Mononuclear cell (primary cell): Measurements from ENCODE around the gene UGGT2. TPM values are rescaled to one million over a fixed set of nuclear protein-coding genes. Genes with fewer than 3 reads are reported as not detected.

Experiments used
- H3K27me3 ChIP-seq: 2 replicates; pipeline ENCODE4 v1.6.0; 2011; ENCODE audit warnings: low read length, control low read depth; ENCODE audit not compliant: insufficient read depth
- H3K4me1 ChIP-seq: 2 replicates; pipeline ENCODE4 v1.5.1; 2011; ENCODE audit warnings: mild to moderate bottlenecking, low read length, control low read depth; ENCODE audit not compliant: insufficient read depth
- H3K4me3 ChIP-seq: 2 replicates; pipeline ENCODE4 v1.5.1; 2011; ENCODE audit warnings: mild to moderate bottlenecking, low read length, moderate library complexity
- H3K9me3 ChIP-seq: 2 replicates; pipeline ENCODE4 v1.5.1; 2011; ENCODE audit warnings: low read depth, mild to moderate bottlenecking, control low read depth, low read length
- total RNA-seq: library from RNA; depleted of rRNA; stranded (reverse); fragments of >200 nt; gene quantifications from one replicate; pipeline ENCODE4 v1.2.3, GENCODE V29; 2012

The UGGT2 gene
- total RNA-seq, 1 donor, result 4.3 TPM

DNA sequence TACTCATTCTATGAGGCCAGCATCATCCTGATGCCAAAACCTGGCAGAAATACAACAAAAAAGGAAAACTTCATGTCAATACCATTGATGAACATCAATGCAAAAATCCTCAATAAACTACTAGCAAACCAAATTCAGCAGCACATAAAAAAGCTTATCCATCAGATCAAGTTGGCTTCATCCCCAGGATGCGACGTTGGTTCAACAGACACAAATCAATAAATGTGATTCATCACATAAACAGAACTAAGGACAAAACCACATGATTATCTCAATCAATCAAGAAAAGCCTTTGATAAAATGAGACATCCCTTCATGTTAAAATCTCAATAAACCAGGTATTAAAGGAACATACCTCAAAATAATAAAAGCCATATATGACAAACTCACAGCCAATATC is 134.3 kb downstream of the UGGT2 start:
- no peaks in the 10 kb centered on the region for H3K9me3 ChIP-seq
- no peaks in the 10 kb centered on the region for H3K27me3 ChIP-seq
- no peaks in the 10 kb centered on the region for H3K4me1 ChIP-seq
- H3K4me3 ChIP-seq, result no peak overlapping the region

DNA sequence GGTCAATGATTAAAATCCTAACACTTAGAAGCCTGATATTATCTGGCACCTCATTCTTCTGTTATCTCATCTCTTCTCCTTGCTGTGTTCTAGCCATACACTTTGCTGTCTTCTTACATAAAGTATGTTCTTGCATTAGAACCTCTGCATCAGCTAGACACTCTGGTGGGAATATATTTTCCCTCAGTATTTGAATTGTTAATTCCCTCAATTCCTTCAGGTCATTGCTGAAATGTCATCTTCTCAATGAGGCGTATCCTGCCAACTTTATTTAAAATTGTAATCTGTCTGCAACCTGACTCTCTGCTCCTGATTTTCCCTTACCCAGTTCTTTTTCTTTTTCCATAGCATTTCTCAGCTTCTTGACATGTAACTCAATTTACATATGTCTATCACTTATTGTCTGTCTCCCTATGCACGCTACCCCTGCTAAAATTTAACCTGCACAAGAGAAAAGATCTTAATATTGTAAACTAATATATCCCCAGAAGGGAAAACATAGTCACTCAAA is 138.2 kb downstream of the UGGT2 start:
- H3K4me1 ChIP-seq, result no peaks in the 10 kb centered on the region
- no peaks in the 10 kb centered on the region for H3K27me3 ChIP-seq
- H3K4me3 ChIP-seq, result no peak overlapping the region
- no peaks in the 10 kb centered on the region for H3K9me3 ChIP-seq

DNA sequence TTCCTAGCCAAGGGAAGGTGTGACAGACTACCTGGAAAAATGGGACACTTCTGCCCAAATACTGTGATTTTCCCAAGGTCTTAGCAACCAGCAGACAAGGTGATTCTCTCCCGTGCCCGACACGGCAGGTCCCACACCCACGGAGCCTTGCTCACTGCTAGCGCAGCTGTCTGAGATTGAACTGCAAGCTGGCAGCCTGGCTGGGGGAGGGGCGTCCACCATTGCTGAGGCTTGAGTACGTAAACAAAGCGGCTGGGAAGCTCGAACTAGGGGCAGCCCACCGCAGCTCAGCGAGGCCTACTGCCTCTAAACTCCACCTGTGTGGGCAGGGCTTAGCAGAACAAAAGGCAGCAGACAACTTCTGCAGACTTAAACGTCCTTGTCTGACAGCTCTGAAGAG is 146.2 kb downstream of the UGGT2 start:
- Histone ChIP-seq H3K9me3 (no peaks in the 10 kb centered on the region), H3K4me1 (no peaks in the 10 kb centered on the region), H3K27me3 (no peaks in the 10 kb centered on the region), H3K4me3 (no peak overlapping the region)

DNA sequence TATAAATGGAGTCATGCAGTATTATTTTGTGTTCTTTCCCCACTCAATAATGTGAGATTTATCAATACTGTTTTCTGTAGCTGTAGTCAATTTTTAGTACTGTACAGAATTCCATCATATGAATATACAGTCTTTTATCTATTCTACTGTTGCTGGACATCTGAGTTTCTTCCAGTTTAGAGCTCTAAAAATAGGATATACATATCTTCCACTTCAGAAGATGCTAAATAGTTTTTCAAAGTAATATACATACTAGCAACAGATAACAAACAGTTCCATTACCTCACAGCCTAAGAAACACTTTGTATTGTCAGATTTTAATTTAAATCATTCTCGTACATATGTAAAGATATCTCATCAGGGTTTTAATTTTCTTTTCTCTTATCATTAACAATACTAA is 149.6 kb downstream of the UGGT2 start:
- Histone ChIP-seq H3K9me3 (no peaks in the 10 kb centered on the region), H3K4me1 (no peaks in the 10 kb centered on the region), H3K4me3 (no peak overlapping the region), H3K27me3 (no peaks in the 10 kb centered on the region)

GRCh38 chr13:95902741-95903140 is 150.5 kb downstream of the UGGT2 start:
- no peaks in the 10 kb centered on the region for H3K9me3 ChIP-seq
- no peaks in the 10 kb centered on the region for H3K4me1 ChIP-seq
- H3K27me3 ChIP-seq, result no peaks in the 10 kb centered on the region
- H3K4me3 ChIP-seq, result no peak overlapping the region

- Histone ChIP-seq H3K4me1 (no peaks in the 10 kb centered on the region), H3K9me3 (no peaks in the 10 kb centered on the region)
Measured at GRCh38 chr13:95898256-95898655, 154.9 kb downstream of the UGGT2 start.

GRCh38 chr13:95896301-95896700 is 156.9 kb downstream of the UGGT2 start:
- Histone ChIP-seq H3K4me3 (no peak overlapping the region), H3K9me3 (no peaks in the 10 kb centered on the region), H3K4me1 (no peaks in the 10 kb centered on the region), H3K27me3 (no peaks in the 10 kb centered on the region)

More at GRCh38 chr13:95898256-95898655, 154.9 kb downstream of the UGGT2 start:
- Histone ChIP-seq H3K27me3 (no peaks in the 10 kb centered on the region), H3K4me3 (no peak overlapping the region)

GRCh38 chr13:95893861-95894260 is 159.3 kb downstream of the UGGT2 start:
- no peak overlapping the region for H3K4me3 ChIP-seq
- H3K4me1 ChIP-seq, result no peaks in the 10 kb centered on the region
- no peaks in the 10 kb centered on the region for H3K27me3 ChIP-seq
- H3K9me3 ChIP-seq, result no peaks in the 10 kb centered on the region

GRCh38 chr13:95882121-95882520 is 171.1 kb downstream of the UGGT2 start:
- Histone ChIP-seq H3K9me3 (no peaks in the 10 kb centered on the region), H3K27me3 (no peaks in the 10 kb centered on the region), H3K4me3 (no peak overlapping the region), H3K4me1 (no peaks in the 10 kb centered on the region)

- no peak overlapping the region for H3K4me3 ChIP-seq
- no peaks in the 10 kb centered on the region for H3K4me1 ChIP-seq
- H3K9me3 ChIP-seq, result no peaks in the 10 kb centered on the region
- H3K27me3 ChIP-seq, result no peaks in the 10 kb centered on the region
Measured at GRCh38 chr13:95880331-95880730, 172.9 kb downstream of the UGGT2 start.

DNA sequence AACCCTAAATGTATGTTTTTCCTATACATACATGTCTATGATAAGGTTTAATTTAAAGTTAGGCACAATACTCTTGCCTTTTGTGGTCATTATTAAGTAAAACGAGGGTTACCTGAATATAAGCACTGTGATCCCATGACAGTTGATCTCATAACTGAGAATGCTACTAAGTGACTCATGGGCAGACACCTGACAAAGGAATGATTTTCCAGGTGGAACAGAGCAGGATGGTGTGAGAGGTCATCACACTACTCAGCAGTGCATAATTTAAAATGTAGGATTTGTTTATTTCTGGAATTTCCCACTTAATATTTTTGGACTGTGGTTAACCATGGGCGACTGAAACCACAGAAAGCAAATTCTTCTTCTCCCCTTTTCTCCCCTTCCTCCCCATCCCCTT is 178.9 kb downstream of the UGGT2 start:
- Histone ChIP-seq H3K27me3 (no peaks in the 10 kb centered on the region), H3K4me3 (no peak overlapping the region), H3K4me1 (no peaks in the 10 kb centered on the region), H3K9me3 (no peaks in the 10 kb centered on the region)

DNA sequence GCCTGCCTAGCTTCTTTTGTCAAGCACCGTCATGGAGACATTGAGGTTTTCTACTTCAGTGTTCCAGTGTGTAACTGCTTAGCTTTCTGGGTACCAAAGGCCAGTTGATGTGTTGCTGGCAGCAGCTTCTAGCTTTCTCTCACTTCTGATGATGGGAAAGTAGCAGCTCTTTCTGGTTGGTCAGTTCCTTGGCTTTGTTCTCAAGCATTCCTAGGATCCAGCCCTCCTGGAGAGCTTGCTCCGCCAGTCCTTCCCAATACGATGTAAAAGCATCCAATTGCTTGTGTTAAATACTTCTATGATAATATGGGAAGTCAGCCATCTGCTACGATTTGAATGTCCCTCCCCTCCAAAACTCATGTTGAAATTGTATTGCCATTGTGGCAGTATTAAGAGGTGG is 182.8 kb downstream of the UGGT2 start:
- Histone ChIP-seq H3K27me3 (no peaks in the 10 kb centered on the region), H3K4me3 (no peak overlapping the region)

DNA sequence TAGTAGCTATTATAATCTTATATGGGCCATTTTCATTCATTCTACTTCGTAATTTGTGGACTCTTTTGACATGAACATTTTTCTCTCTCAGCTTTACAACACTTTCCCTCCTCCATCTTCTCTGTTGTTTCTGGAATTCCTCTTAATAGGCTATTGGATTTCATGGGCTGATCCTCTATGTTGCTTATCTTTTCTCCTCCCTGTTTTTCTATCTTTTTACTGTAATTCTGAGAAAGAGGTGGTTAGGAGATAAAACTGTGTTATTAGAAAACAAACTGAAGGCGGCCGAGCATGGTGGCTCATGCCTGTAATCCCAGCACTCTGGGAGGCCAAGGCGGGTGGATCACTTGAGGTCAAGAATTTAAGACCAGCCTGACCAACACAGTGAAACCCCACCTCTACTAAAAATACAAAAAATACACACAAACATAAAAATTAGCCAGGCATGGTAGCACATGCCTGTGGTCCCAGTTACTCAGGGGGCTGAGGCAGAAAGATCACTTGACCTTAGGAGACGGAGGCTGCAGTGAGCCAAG is 188.1 kb downstream of the UGGT2 start:
- H3K4me1 ChIP-seq, result no peaks in the 10 kb centered on the region
- H3K9me3 ChIP-seq, result no peaks in the 10 kb centered on the region
- no peaks in the 10 kb centered on the region for H3K27me3 ChIP-seq
- no peak overlapping the region for H3K4me3 ChIP-seq

More for the DNA sequence above, 182.8 kb downstream of the UGGT2 start:
- Histone ChIP-seq H3K4me1 (no peaks in the 10 kb centered on the region), H3K9me3 (no peaks in the 10 kb centered on the region)

DNA sequence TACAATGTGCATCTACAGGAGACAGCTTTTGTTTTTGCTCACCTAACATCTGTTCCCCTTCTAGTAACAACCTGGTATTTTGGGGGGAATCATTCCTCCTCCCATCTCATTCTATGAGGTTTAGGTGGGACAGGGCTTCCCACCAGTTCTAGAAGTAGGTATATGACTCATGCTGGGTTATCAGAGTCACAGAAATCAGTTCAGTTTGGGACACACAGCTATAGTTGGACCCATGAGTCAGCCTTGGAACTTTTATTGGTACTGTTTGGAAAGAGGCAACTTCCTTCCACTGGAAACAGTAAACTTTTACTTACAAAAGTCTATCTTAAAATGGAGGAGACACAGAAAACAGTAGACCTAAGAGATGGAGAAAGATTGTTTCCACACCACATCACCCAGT is 190.8 kb downstream of the UGGT2 start:
- no peaks in the 10 kb centered on the region for H3K9me3 ChIP-seq
- no peak overlapping the region for H3K4me3 ChIP-seq
- no peaks in the 10 kb centered on the region for H3K27me3 ChIP-seq
- peaks cover 3% of the 10 kb centered on the region for H3K4me1 ChIP-seq

DNA sequence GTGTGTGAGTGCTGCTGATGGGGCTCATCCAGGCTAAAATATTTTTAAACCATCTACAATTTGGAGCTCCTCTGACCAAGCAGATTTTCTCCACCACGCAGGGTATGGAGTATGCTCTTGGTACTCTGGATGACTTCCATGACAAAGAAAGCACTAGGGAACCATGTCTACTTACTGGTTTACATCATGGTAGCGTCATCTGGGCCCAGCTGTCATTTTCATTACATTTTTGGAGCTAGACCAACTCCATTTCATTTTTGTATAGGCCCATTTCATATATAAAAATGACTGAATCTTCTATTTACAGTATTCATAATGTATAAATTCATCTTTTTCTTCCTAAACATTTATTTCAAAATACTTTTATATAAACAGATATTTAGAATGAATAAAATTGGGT is 191.9 kb downstream of the UGGT2 start:
- Histone ChIP-seq H3K9me3 (no peaks in the 10 kb centered on the region), H3K27me3 (no peaks in the 10 kb centered on the region), H3K4me1 (peaks cover 3% of the 10 kb centered on the region), H3K4me3 (no peak overlapping the region)

- peaks cover 3% of the 10 kb centered on the region for H3K4me1 ChIP-seq
- H3K9me3 ChIP-seq, result no peaks in the 10 kb centered on the region
- no peak overlapping the region for H3K4me3 ChIP-seq
- no peaks in the 10 kb centered on the region for H3K27me3 ChIP-seq
Measured at GRCh38 chr13:95858286-95859075, 194.7 kb downstream of the UGGT2 start.
